GM23248 (cell line): ENCODE measurements around the gene GLIS2.

Experiments
- EZH2 ChIP-seq: fragments of 200-600 bp; sonication (generic); IDR thresholded peaks from 2 replicates; pipeline ENCODE4 v1.6.1; 2018; ENCODE audit warnings: antibody characterized with exemption, mild to moderate bottlenecking; ENCODE audit not compliant: insufficient read depth, poor library complexity, severe bottlenecking
- EZH2phosphoT487 ChIP-seq: fragments of 200-600 bp; sonication (generic); IDR thresholded peaks from 2 replicates; pipeline ENCODE4 v1.6.1; 2018; ENCODE audit warnings: antibody characterized with exemption, moderate library complexity, mild to moderate bottlenecking, low read depth; ENCODE audit not compliant: insufficient read depth

DNA sequence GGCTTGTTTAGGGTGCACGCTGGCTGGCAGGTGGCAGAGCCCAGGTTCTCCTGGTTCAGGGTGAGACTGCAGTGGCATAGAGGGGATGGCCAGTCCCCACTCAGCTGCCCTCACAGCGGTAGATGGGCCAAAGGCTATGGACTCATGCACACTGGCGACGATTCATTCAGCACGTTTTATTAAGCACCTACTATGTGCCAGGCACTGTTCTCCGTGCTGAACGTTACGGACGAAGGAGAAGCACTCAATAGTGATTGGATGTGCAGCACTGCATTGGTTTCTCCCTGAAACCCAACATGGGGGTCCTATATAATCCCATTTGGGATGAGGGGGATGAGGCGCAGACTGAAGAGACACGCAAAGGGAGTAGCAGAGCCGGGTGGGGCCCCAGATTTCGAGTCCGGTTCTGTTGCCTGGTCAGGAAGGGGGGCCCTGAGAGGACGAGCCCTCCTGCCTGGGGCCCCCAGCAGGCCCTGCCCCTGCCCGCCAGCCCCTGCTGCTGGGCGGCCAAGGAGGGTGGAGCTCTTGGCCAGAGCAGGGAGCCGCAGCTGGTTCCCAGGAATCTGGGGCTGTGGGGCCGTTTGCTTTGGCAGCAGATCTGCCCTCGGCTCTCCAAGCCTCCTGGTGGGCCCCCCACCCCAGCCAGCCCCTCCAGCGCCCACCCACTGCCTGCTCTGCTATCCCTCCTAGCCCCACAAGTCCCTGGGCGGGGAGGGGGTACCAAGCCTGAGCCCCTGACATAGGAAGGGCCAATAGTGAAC is 8.8 kb downstream of the GLIS2 start:
- TF ChIP-seq EZH2phosphoT487, result no peak
- no peak for TF ChIP-seq EZH2
